ENCODE measurements around the gene CMPK1.

DNA sequence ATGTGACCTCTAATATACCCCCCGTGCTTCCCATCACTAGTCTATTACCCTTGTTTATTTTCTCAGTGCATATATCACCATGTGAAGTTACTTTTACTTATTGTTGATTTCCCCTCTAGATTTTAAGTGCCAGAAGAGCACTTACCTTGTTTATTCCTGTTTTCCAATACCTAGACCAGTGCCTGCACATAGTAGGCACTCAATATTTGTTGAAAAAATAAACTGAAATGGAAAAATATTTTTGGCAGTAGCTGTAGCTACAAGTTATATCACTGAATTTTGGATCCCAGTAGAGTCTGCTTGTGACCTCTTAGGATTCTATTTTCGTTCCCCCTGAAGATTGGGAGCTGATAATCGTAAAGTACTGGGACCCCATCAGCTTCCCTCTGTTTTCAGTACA, 50.5 kb downstream of the CMPK1 start:
- TF ChIP-seq, protein P1, sequence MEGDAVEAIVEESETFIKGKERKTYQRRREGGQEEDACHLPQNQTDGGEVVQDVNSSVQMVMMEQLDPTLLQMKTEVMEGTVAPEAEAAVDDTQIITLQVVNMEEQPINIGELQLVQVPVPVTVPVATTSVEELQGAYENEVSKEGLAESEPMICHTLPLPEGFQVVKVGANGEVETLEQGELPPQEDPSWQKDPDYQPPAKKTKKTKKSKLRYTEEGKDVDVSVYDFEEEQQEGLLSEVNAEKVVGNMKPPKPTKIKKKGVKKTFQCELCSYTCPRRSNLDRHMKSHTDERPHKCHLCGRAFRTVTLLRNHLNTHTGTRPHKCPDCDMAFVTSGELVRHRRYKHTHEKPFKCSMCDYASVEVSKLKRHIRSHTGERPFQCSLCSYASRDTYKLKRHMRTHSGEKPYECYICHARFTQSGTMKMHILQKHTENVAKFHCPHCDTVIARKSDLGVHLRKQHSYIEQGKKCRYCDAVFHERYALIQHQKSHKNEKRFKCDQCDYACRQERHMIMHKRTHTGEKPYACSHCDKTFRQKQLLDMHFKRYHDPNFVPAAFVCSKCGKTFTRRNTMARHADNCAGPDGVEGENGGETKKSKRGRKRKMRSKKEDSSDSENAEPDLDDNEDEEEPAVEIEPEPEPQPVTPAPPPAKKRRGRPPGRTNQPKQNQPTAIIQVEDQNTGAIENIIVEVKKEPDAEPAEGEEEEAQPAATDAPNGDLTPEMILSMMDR (IDR thresholded peaks at IDR 0.05) = no peak
- TF ChIP-seq POLR2A (IDR thresholded peaks at IDR 0.05) = no peak

Data from ovary (tissue), 3 donors.